NCI-H146 treated with DMSO at 0.1 percent for 48 hours (cell line): Measurements from ENCODE around the gene IL1RAPL2.
"Not testable (repeated sequence)": the region's sequence is repeated elsewhere in the genome, so short reads cannot be mapped to it uniquely, and the experiment has no call there.

Experiments used
- DNase-seq: peaks from one replicate; lab custom pipeline; 2025; ENCODE audit not compliant: unreplicated experiment; lab: John Stamatoyannopoulos, UW

Gene IL1RAPL2

GRCh38 chrX:105006103-105006502 is 440.1 kb downstream of the IL1RAPL2 start:
- no peak for DNase-seq

DNA sequence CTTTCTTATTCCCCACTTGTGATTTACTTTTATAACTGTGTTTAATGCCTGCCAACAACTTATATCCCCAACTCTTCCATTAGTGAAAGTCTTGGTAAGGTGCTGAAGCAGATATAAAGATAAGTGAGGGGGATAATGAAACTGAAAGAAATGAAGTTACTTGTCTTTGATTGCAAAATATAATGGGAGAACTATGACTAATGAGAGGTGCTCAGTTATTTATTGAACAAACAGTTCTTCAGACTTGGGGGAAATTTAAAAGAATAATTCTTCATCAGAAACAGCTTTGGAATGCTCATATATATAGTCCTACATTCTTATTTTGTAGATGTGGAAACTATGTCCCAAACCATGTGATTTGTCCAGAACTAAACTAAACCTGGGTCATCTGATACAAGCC is 441.0 kb downstream of the IL1RAPL2 start:
- DNase-seq = no peak

- DNase-seq = no peak
Measured at GRCh38 chrX:105013719-105014118, 447.7 kb downstream of the IL1RAPL2 start.

GRCh38 chrX:105017641-105018040 is 451.6 kb downstream of the IL1RAPL2 start:
- DNase-seq = no peak

DNA sequence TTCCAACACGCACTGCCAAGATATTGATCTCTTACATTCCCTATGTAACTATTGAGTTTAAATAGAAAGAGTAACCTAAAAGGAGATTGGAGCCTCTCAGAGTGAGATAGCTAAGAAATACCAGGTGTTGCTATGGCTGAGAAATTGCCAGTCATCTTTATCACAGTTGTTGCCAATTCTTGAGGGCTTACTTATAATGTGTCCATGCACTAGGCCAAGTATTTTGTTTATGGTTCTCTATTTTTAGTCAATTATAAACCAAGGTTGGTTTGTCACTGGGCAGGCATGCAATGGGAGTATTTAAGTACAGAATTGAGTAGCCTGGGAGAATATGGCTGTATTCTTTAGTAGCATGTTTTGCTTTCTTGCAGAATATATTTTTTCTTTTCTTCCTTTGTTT is 452.9 kb downstream of the IL1RAPL2 start:
- no peak for DNase-seq

DNA sequence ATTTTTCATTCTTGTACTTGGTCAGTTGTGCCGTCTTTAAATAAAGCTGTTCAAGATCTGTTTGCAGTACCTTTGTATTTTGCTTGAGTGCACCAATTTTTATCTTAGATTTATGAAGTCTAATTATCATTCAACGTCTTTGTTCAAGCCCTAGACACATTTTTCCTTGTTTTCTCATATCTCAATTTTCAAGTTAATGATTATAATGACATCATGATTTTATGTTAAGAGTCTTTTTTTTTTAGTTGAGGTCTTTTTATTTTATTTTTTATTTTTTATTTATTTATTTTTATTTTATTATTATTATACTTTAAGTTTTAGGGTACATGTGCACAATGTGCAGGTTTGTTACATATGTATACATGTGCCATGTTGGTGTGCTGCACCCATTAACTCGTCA is 463.0 kb downstream of the IL1RAPL2 start:
- not testable (repeated sequence) for DNase-seq

DNA sequence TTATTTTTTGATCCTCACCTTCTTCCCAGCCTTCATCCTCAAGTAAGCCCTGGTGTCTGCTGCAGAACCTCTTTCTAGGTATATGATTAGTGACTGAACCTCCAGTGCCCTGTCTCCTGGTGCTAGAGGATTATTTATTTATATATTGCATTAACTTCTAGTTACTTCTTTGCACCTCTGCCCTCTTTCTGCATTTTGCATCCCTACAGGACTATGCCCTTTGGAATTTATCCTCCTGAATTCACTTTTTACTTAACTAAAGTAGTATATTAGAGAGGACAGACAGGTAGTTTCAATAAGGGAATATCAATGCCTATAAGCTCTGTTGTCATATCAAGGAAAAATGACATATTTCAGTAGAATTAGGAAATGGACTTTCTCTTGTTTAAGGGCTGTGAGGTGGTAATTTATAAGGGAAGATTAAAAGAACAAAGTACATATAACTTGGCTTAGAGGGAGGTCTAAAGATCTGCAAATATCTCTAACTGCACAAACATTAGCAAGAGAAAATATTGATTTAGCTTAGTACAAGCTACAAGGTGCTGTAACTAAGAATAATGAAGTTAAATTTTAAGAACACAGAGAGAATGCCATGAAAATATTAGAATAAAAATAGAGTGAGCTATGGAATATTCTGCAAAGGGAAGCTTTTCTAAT is 472.8 kb downstream of the IL1RAPL2 start:
- no peak for DNase-seq

DNA sequence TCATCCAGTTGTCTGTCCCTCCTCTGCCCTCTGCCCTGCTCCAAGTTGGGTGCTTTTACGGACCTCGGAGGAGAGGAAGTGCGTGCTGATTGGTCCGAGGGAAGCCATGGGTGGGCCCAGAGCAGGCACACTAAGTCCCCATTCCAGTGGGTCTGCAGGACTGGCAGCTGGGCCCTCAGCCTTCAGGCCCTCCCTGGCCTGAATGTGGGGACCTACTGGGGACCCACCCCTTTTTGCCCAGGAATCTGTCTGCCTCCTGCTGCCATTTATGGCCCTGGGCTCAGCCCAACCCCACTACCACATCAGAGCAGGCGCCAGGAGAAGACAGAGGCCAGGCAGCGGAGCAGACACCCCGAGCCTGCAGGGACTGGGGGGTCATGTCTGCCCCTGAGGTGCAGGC is 484.9 kb downstream of the IL1RAPL2 start:
- DNase-seq = no peak

GRCh38 chrX:105051364-105051763 is 485.4 kb downstream of the IL1RAPL2 start:
- no peak for DNase-seq

DNA sequence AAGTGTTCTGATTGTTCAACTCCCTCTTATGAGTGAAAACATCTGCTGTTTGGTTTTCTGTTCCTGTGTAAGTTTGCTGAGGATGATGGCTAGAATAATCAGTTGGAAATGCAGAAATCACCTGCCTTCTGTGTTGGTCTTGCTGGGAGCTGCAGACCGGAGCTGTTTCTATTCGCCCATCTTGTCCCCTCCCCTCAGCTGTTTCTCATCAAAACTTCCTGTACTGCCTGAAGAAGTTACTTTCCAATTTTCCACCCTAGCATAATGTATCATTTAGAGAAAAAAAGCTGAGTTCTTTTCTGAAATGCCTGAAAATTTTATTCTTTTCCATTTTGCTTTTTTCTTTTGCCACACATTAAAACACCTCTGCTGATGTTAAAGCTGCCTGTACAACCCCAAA is 486.9 kb downstream of the IL1RAPL2 start:
- no peak for DNase-seq

DNA sequence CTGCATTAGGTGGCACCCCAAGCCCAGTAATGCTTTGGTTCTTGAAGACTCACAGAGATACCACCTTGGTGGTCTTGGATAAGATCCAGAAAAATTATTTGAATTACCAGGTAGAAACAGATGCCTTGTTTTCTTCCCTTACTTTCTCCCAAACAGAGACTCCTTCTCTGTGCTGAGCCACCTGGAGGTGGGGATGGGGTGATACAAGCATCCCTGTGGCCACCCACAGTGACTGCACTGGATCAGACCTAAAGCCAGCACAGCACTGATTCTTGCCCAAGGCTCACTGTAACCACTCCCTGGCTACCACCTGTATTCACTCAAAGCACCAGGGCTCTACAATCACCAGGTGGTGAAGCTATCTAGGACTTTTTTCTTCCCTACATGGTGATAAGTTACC is 497.7 kb downstream of the IL1RAPL2 start:
- DNase-seq = no peak

DNA sequence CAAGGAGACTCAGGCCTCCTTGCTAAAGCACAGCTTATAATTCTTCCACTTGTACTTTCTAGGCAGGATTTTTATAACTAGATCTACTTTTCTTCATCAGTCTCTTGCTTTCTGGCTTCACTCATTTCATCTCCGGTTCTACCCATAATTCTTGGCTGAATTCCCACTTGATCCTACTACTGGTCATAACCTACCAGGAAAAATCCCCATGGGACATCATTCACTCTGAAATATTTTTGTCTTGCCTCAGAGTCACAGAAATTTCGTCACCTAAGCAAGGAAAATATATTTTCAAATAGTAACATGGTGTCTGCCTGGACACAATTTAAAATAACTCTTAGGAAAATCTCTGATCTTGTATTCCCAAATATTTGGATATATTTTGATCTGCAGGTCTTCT is 532.2 kb downstream of the IL1RAPL2 start:
- DNase-seq = no peak

- no peak for DNase-seq
Measured at GRCh38 chrX:105098812-105099211, 532.8 kb downstream of the IL1RAPL2 start.

DNA sequence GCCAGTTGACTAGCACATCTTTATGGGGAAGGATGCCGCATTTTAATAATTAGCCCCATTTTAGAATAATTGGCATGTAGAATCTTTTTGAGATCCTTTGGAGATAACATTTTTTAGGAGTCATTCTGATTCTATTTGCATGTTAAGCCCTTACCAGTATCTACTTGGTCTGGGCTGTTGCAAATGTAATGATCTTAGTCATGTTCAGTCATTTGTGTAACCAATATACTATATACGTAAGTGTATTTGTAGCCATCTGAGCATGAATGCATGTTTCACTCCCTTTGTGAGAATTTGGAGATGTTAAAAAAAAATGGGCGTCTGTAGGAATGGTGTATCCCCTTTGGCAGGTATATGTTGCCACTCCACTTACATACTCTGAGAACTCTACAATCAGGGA is 535.4 kb downstream of the IL1RAPL2 start:
- DNase-seq = no peak

GRCh38 chrX:105109936-105110335 is 543.9 kb downstream of the IL1RAPL2 start:
- no peak for DNase-seq

DNA sequence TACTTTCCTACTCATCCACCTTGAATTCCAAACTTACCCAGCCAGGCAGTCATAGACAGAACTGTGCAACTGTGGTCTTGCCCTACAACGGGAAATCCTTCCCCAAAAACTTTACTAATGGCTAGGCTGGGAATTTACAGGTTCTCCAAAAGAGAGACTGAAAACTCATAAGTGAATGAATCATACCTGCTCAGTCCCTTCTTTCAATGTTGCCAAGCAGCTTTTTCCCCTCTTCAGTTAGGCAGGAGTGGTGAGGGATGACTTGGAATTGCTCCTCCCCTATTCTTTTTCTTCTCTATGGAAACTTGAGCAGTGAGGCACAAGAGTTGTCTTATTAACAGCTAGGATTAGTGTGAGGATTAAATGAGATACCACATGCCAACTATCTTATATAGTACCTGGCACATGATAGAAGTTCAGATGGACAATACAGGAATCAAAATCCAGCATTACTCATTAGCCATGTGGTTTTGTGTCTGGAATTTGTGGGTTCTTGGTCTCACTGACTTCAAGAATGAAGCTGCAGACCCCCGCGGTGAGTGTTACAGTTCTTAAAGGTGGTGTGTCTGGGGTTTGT is 548.6 kb downstream of the IL1RAPL2 start:
- DNase-seq = no peak

- DNase-seq = not testable (repeated sequence)
Measured at GRCh38 chrX:105115596-105116320, 549.8 kb downstream of the IL1RAPL2 start.

DNA sequence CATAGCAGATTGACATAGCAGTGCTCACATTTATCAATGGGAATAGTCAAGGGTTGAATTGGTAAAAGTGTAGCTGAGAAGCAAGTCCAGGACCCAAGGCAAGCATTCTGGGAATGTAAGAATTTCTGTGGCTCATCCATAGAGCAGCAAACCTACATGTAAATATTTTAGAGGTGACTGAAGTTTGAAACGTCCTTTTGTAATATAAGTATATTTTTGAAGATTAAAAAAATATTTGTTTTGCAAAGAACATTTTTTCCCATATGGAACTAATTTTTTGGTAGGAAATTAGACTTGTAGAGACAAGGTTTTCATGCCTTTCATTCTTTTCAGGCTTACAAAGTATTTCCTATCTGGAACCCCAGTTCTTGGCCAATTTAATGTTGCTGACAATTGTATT is 550.5 kb downstream of the IL1RAPL2 start:
- DNase-seq = no peak

DNA sequence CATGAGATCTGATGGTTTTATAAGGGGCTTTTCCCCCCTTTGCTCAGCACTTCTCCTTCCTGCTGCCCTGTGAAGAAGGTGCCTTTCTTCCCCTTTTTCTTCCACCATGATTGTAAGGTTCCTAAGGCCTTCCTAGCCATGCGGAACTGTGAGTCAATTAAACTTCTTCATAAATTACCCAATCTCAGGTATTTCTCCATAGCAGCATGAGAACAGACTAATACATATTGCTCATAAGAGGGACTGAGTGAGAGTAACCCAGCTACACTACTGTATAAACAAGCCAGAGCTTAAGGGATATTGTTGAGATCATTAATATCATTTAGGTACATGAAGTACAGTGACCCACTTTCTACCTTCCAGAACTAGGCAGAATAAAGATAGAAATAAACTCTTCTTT is 551.6 kb downstream of the IL1RAPL2 start:
- no peak for DNase-seq

DNA sequence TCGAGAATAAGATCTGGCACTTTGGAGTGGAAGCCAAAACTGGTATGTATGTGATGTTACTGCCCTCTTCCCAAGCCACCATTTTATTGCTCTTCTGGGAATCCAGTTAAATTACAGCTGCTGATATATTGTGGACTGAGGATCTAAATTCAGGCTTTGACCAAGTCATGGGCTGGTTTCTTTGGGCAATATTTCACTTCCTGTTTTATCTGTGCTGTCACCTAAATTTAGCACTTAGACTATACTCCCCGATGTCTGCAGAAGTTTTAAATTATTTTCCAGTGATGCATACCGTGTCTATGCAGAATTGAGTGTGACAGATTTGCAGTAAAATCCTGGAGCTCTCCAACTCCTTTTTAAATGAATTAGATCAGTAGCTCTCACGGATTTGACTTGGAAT is 554.5 kb downstream of the IL1RAPL2 start:
- no peak for DNase-seq

DNA sequence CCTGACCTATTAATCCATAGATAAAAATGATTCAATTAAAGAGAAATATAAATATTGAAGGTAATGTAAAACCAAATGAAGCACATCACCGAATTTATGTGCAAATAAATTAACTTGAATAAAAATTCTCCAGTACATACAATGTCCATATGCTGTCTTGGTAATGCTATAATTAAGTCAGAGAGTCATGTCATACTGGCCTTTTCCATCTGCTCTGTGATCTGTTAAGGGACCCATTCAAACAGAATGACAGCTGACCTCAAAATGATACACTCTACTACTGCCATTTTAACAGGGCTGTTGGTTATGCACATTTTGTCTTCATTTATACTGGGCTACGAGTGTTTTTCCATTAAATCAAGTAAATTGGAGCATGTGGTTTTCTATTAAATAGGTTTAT is 555.2 kb downstream of the IL1RAPL2 start:
- DNase-seq = no peak

DNA sequence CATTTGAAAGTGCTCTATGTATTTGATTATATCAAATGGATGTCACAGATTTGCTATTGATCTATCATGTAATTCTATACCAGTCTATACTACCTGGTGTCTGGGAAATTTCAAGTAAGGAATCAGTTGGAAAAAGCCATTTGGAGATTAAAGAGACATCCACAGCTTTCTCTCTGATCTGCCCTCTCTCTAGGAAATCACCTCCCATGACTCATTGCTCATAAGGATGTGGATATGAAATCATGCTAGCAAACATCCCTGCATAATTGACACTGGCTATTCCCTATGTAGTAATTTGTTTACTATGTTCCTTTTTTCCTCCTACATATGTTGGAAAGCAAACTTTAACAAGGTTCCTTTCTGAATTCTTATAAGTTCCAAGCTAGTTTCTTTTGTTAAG is 560.2 kb downstream of the IL1RAPL2 start:
- DNase-seq = no peak
